Left lobe of liver (tissue), 2 donors: Measurements from ENCODE around the gene ANO10. TPM values are rescaled to one million over a fixed set of nuclear protein-coding genes. Genes with fewer than 3 reads are reported as not detected.
"Not testable (repeated sequence)": the region's sequence is repeated elsewhere in the genome, so short reads cannot be mapped to it uniquely, and the experiment has no call there.

Source experiments
- ATAC-seq: fragments of 200-7000 bp; cut with Tn5 transposase; one replicate; pipeline ENCODE4 v1.9.1; 2020; ENCODE audit warnings: mild to moderate bottlenecking, moderate library complexity
- DNase-seq: peaks from one replicate; pipeline ENCODE4 v3.0.0-alpha.2; 2020; ENCODE audit warnings: low spot score
- total RNA-seq: library from RNA; stranded (reverse); gene quantifications from one replicate; pipeline ENCODE4 v1.2.1, GENCODE V29; 2021
- donor health status: DM: no; HTN: no; CAD: no; lungs with moderate emphysema.
- donor health status: DM: no; HTN: yes; CAD: no.

ANO10 gene
- total RNA-seq, 1 donor from 2014 or later, result 11.4 TPM

DNA sequence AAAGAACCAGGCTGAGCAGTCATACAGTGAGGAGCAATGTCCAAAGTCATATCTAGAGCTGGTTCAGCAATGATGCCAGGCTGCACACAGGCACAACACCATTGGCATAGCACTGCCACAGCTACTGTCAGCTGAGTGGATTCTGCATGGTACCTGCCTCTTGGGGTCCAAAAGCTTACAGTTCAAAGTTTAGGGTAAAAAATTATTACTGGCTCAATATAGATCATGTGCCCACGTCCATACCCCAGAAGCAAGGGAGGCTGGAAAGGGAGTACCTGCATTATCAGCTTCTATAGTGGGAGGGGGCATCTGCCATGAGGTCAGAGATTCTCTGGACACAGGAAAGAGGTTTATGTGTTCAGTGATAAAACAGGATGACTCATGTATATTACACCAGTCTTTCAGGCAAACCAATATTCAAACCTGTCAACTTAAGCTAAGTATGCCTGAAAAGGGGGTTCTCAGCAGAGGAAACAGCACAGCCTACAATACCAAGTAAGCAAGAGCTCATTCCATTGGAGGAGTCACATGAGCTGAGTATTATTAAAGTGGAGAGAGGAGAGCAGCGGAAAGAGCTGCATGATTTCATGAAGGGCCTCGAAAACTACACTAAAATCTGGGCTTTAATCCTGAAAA lies 99.0 kb downstream of the ANO10 start:
- DNase-seq (no peak), ATAC-seq (no peak)

GRCh38 chr3:43521941-43522340 lies 99.9 kb downstream of the ANO10 start:
- ATAC-seq (no peak), DNase-seq (no peak)

GRCh38 chr3:43518515-43518914 lies 103.3 kb downstream of the ANO10 start:
- not testable (repeated sequence) for ATAC-seq, DNase-seq

- ATAC-seq, result no peak
Measured at GRCh38 chr3:43515970-43516635, 105.7 kb downstream of the ANO10 start.

DNA sequence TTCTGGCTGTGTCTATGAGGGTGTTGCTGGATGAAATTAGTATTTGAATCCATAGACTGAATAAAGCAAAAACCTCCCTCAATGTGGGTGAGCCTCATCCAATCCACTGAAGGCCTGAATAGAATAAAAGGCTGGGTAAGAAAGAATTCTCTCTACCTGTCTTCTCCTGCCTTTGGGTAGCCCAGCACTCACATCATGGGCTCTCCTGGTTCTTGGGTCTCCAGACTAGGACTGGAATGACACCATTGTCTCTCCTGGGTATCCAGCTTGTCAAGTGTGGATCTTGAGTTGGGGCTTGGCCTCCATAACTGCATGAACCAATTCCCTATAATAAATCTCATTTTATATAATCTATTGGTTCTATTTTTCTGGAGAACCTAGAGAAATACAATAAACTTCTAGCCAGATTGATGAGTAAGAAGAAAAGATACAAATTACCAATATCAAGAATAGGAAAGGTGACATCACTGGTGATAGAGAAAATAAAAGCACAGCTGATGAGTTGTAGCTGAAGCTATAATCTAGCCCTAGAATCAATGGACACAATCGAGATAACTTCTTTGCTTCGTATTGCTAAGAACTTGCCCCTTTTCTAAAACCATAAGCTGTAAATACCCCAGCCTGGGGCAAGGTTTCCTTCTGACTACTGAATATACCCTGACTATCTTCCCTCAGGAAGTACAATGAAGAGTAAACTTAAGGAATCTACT lies 106.4 kb downstream of the ANO10 start:
- no peak for ATAC-seq
- no peak for DNase-seq

More at GRCh38 chr3:43515970-43516635, 105.7 kb downstream of the ANO10 start:
- DNase-seq, result no peak

GRCh38 chr3:43512754-43513404 lies 108.9 kb downstream of the ANO10 start:
- DNase-seq, result no peak
- no peak for ATAC-seq

GRCh38 chr3:43506644-43507043 lies 115.2 kb downstream of the ANO10 start:
- ATAC-seq (no peak), DNase-seq (no peak)

DNA sequence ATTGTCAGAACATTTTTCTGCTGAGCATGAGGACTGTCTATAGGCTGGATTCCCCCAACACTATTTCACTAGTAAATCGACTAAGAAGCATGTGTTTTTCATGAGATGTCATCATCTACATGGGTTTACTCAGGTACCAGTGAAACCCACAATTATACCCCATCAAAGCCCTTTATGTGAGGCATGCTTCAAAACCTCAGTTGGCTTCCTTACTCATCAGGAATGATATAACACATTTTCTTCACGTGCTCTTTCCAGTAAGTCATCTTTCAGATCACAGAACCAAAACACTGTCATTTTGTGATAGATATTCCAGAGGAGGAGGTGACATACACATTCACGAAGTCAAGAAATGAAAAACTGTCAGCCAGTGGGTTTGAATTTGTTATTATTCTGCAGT lies 116.5 kb downstream of the ANO10 start:
- ATAC-seq (no peak), DNase-seq (no peak)

GRCh38 chr3:43503067-43503728 lies 118.6 kb downstream of the ANO10 start:
- DNase-seq, result no peak
- peak; percentile 70 for ATAC-seq

- DNase-seq, result no peak
- ATAC-seq, result peak; percentile 56
Measured at GRCh38 chr3:43499256-43499655, 122.6 kb downstream of the ANO10 start.

DNA sequence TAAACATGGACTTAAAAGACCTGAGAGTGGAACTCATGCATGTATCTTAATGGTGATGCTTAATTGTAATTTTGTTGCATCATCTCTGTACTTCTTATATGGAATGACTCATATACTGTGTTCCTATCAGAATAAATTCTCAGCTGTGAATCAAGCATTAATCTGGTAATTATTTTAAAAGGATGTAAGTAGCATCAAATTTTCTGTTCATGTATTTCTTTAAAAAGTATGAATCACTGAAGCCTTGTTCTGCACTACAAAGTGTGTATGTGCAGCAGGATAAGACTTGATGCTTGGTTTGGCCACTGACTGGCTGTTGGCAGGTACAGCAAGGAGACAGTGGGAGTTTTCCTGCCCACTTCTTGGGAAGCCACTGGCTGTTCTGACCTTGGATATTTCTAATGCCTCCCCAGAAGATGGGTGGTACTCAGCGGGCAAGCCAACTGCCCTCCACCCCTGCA lies 123.9 kb downstream of the ANO10 start:
- ATAC-seq, result no peak
- DNase-seq, result no peak

DNA sequence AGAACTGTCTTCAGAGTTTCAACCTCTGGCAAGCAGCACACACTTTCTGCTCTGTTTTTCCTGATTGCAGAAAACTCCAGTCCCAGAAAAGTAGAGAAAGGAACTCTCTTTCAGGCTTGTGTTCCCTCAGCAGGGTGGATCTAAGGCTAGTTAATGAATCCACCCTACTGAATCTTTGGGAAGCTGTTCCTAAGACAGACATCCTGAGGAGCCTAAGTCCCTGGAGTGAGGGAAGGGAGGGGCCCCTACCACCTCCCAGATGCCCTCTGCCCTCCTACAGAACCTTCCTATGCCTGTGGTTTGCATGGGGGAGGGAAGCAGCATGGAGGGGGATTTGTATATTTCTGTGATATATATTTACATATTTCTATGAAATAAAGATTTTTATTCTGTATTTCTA lies 124.4 kb downstream of the ANO10 start:
- no peak for DNase-seq
- ATAC-seq, result no peak

DNA sequence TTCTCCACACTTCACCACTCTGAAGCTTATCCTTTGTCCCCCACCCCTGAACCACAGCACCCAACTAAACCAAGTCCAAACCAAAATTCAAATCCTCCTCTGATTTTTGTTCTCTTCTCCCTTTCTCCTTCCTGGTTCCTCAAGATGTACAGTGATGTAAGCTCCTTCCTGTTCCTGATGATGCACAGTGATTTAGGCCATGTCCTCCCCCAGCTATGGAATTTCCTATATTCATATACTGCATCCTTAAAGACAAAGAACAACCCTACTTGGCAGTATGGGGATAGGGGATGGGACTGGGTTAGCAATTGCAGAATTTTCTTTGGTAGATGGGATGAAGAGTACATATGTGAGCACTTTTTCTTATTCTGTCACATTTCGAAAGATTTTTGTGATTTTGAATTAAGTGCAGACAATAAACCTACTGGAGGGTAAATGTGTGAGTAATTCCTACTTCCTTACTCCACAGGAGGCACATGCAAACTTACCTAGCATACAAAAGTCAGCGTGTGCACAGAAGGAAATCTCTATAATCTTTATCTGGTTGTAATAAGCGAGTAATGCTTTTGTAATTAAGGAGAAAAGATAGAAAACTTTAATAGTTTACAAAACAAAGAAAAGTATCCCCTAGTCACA lies 125.0 kb downstream of the ANO10 start:
- ATAC-seq (no peak), DNase-seq (no peak)

- not testable (repeated sequence) for ATAC-seq, DNase-seq
Measured at GRCh38 chr3:43492932-43493331, 128.9 kb downstream of the ANO10 start.

DNA sequence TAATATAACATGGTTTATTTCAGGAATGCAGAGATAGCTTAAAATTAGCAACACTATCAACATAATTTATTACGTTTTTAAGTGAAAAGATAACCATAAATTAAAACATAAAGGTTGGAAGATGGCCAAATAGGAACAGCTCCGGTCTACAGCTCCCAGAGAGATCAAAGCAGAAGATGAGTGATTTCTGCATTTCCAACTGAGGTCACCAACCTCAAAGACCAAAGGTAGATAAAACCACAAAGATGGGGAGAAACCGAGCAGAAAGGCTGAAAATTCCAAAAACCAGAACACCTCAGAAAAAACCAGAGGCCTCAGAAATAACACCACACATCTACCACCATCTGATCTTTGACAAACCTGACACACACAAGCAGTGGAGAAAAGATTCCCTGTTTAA lies 130.0 kb downstream of the ANO10 start:
- DNase-seq, ATAC-seq: not testable (repeated sequence)

DNA sequence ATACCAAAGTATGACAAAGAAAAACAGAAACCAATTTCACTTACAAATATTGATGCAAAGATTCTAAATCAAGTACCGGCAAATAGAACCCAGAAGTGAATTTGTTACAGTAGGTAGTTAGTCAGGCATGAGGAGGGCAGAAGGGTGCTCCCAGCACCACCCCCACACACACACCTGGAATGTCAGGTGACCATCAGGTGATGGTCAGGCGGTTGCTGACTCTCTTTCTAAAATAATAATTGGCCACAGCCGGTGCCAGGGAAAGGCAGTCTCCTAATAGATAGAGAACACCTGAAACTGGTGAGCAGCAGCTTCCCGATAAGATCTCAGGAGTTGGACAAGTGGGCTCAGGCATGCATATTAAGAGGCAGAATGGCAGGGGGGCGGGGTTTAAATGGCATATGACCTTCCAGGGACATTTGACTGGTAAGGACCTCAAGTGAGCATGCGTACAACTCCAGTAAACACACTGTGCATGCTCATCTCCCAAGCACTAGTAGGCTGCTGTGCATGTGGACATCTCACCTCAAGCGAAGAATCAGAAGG lies 131.1 kb downstream of the ANO10 start:
- ATAC-seq, result no peak
- no peak for DNase-seq

DNA sequence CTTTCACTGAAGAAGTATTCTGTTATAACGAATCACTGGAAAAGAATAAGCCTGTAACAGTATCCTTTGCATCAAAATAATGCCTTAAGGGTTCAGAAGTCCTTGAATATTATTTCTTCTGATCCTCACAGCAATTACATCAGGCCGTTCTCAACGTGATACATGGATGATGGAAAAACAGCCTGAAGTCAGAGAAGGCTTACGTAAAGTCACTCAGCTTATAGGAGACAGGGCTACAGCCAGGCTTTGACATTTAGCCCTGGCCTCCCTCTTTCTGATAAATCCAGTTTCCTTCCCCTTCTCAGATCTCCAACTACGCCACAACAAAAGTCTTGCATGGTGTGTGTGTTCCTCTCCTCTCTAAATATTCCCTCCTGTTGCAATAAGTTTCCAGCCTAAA lies 131.9 kb downstream of the ANO10 start:
- DNase-seq, result no peak
- no peak for ATAC-seq

- no peak for ATAC-seq
- DNase-seq, result no peak
Measured at GRCh38 chr3:43485931-43486330, 135.9 kb downstream of the ANO10 start.

- ATAC-seq, result no peak
- DNase-seq, result no peak
Measured at GRCh38 chr3:43484926-43485488, 136.8 kb downstream of the ANO10 start.

DNA sequence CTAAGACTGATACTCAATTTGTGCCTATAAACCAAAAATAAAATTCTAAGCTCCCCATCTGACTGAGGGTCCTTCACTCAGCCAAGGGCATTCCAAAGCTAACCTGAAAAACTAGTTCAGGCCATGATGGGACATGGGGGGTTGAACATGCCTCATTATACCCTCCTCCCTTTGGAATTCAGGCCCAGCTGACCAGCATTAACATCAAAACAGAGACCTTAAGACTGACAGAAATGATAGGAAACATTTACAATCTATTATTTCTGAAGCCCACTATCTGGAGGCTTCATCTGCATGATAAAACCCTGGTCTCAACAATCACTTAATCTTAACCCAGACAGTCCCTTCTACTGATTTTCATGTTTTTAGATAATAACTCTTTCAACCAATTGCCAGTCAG lies 140.4 kb downstream of the ANO10 start:
- ATAC-seq (no peak), DNase-seq (no peak)
